ENCODE measurements around the gene CMTM6. TPM values are rescaled to one million over a fixed set of nuclear protein-coding genes. Genes with fewer than 3 reads are reported as not detected.

Gene CMTM6
- total and polyA plus RNA-seq, 2 of the 8 experiments (the other 6 are each of a cell fraction or from before 2014, with no cell fraction given): 24.0 to 51.5 TPM

GRCh38 chr3:32492684-32493436, 9.8 kb downstream of the CMTM6 start:
- Histone ChIP-seq H3K23ac (ENCODE audit: insufficient read length) (no peak overlapping the region), H4K91ac (replicated peaks; ENCODE audit: insufficient read length, low read length) (no peak overlapping the region), H3K18ac (ENCODE audit: extremely low read depth, low read length) (no peak overlapping the region), H4K8ac (ENCODE audit: extremely low read depth, insufficient read depth, low read length) (no peak overlapping the region), H3K4ac (replicated peaks; ENCODE audit: insufficient read length, low read depth, low read length) (no peak overlapping the region), H3K9me3 (ENCODE audit: insufficient read depth in 2 of 2, low read depth in 1 of 2, low read length in 1 of 2) (no peaks in the 10 kb centered on the region), H4K5ac (ENCODE audit: insufficient read length, low read depth, low read length) (no peak overlapping the region), H2AFZ (ENCODE audit: low read length) (no peak overlapping the region), H2BK20ac (ENCODE audit: low read length) (no peak overlapping the region), H2BK12ac (ENCODE audit: low read depth, low read length) (no peak overlapping the region), H3K27me3 (replicated peaks in 1 of 4; ENCODE audit: control insufficient read depth in 3 of 4, extremely low read depth in 1 of 4, insufficient read depth in 3 of 4, low read length in 3 of 4) (no peaks in the 10 kb centered on the region), H2BK15ac (ENCODE audit: low read length) (no peak overlapping the region), H3K23me2 (ENCODE audit: low read depth, low read length) (no peaks in the 10 kb centered on the region), H3K14ac (ENCODE audit: insufficient read length) (no peak overlapping the region), H3K4me2 (ENCODE audit: insufficient read depth in 1 of 2, low read depth in 2 of 2, low read length in 2 of 2) (no peak overlapping the region), H2BK120ac (replicated peaks; ENCODE audit: low read depth, low read length) (no peak overlapping the region), H3K27ac (ENCODE audit: low read depth, low read length) (no peak overlapping the region), H3K4me1 (replicated peaks in 1 of 4; ENCODE audit: control insufficient read depth in 3 of 4, insufficient read depth in 4 of 4, low read length in 3 of 4) (no peaks in the 10 kb centered on the region), H2BK5ac (ENCODE audit: low read depth, low read length) (no peak overlapping the region), H2AK5ac (ENCODE audit: low read depth, low read length) (no peak overlapping the region), H3K79me1 (ENCODE audit: low read depth, low read length) (no peaks in the 10 kb centered on the region; the same call in 1 of the 2 replicates), H3K9ac (replicated peaks in 1 of 4; ENCODE audit: extremely low read depth in 1 of 4, low read depth in 3 of 4, low read length in 3 of 4) (no peak overlapping the region), H4K20me1 (replicated peaks in 1 of 2; ENCODE audit: control insufficient read depth in 1 of 2, insufficient read depth in 2 of 2, low read length in 2 of 2) (peaks cover 0 to 3% of the 10 kb centered on the region in 2 experiments), H3K4me3 (ENCODE audit: extremely low read depth in 1 of 4, insufficient read depth in 2 of 4, low read depth in 3 of 4, low read length in 4 of 4) (no peak overlapping the region), H3K36me3 (ENCODE audit: control insufficient read depth in 2 of 4, insufficient read depth in 4 of 4, low read length in 3 of 4) (peaks cover 0 to 4% (median 0%) of the 10 kb centered on the region in 4 experiments; a peak in 1 of 8 replicates), H3K56ac (replicated peaks; ENCODE audit: insufficient read length, low read depth, low read length) (no peak overlapping the region), H3K79me2 (ENCODE audit: control insufficient read depth in 1 of 2, insufficient read depth in 2 of 2, low read length in 2 of 2) (peaks cover 0 to 33% of the 10 kb centered on the region in 2 experiments; a peak in 2 of 4 replicates)
- TF ChIP-seq HDAC6 (IDR thresholded peaks at IDR 0.05; ENCODE audit: low read depth, low read length) (no peak), NRF1 (IDR thresholded peaks at IDR 0.05; ENCODE audit: low read depth, low read length) (no peak), CBX5 (IDR thresholded peaks at IDR 0.05; ENCODE audit: low read depth, low read length) (no peak), TBP (IDR thresholded peaks at IDR 0.05; ENCODE audit: low read depth, low read length) (no peak), EP300 (IDR thresholded peaks at IDR 0.05; ENCODE audit: borderline replicate concordance in 1 of 2, low read depth in 2 of 2, low read length in 2 of 2) (no peak), MAFK (IDR thresholded peaks at IDR 0.05; ENCODE audit: low read depth, low read length) (no peak), JUND (IDR thresholded peaks at IDR 0.05; ENCODE audit: low read length) (no peak), YY1 (IDR thresholded peaks at IDR 0.05; ENCODE audit: low read depth, low read length) (no peak), SUZ12 (IDR thresholded peaks at IDR 0.05; ENCODE audit: low read length) (no peak), CHD2 (IDR thresholded peaks at IDR 0.05; ENCODE audit: low read length) (no peak), POLR2AphosphoS5 (IDR thresholded peaks at IDR 0.05; ENCODE audit: low read depth, low read length) (no peak)
- ChIA-PET CTCF (ENCODE audit: partially characterized antibody) (interaction anchor here (1.1 to 2.1 kb wide), 4 partner anchors 9 to 118 kb away, joined by 3 to 6 read pairs (median 4); no protein-coding TSS in a partner anchor), POLR2A (ENCODE audit: partially characterized antibody) (interaction anchor here (2.0 kb wide), 1 partner anchor 9 kb away, joined by 10 read pairs; the partner anchor contains the start of gene CMTM6)
- DNase-seq (ENCODE audit: low read depth in 1 of 2, low spot score in 2 of 2) (no peak), FAIRE-seq (no peak)
- 83% methylated on average over 3 of the region's 3 CpGs; no CpG with 5 or more reads in 1 of the 2 experiments for WGBS, 2 experiments (ENCODE audit: extremely low coverage in 1 of 2, insufficient coverage in 1 of 2, insufficient read length in 1 of 2, insufficient replicate concordance in 2 of 2, low coverage in 1 of 2, low lambda C conversion rate in 2 of 2, missing lambda C conversion rate in 1 of 2)

All from H1 (cell line).